Stimulated activated CD8-positive, alpha-beta memory T cell treated with anti-CD3 and anti-CD28 coated beads, Interleukin-7, amount 100 ng/mL, for 24 hours (primary cell): ENCODE data around the gene GGA3.
"Not testable (repeated sequence)": the region's sequence is repeated elsewhere in the genome, so short reads cannot be mapped to it uniquely, and the experiment has no call there.

Source experiments
- DNase-seq: peaks from one replicate; pipeline ENCODE4 v3.0.0-alpha.2; 2020; ENCODE audit warnings: low read depth

Gene GGA3

GRCh38 chr17:75271955-75272847, 10.8 kb upstream of the GGA3 start:
- no peak for DNase-seq

GRCh38 chr17:75271233-75271954, 10.0 kb upstream of the GGA3 start:
- peak; percentile 68 for DNase-seq

GRCh38 chr17:75270966-75271232, 9.5 kb upstream of the GGA3 start, which contains the start of gene MIF4GD:
TSS of gene MIF4GD (minus strand) at chr17:75271231. CDS start at chr17:75270195, 1,036 bp downstream.
- DNase-seq, result no peak

- DNase-seq, result no peak
Observed at GRCh38 chr17:75270218-75270965, 9.0 kb upstream of the GGA3 start.

- no peak for DNase-seq
Observed at GRCh38 chr17:75269844-75270217, 8.4 kb upstream of the GGA3 start.

- no peak for DNase-seq
Observed at GRCh38 chr17:75267411-75268232, 6.2 kb upstream of the GGA3 start.

- no peak for DNase-seq
Observed at GRCh38 chr17:75267153-75267410, 5.7 kb upstream of the GGA3 start.

- DNase-seq, result no peak
Observed at GRCh38 chr17:75266316-75267152, 5.1 kb upstream of the GGA3 start.

GRCh38 chr17:75265614-75266315, 4.4 kb upstream of the GGA3 start:
- DNase-seq, result no peak

GRCh38 chr17:75263055-75263454, 1.6 kb upstream of the GGA3 start:
- DNase-seq, result no peak

- no peak for DNase-seq
Observed at GRCh38 chr17:75262112-75262606, 753 bp upstream of the GGA3 start.

- DNase-seq, result no peak
Observed at GRCh38 chr17:75260641-75261335, 618 bp downstream of the GGA3 start.

- DNase-seq, result not testable (repeated sequence)
Observed at GRCh38 chr17:75257228-75257627, 4.2 kb downstream of the GGA3 start.

- DNase-seq, result not testable (repeated sequence)
Observed at GRCh38 chr17:75255954-75256698, 5.3 kb downstream of the GGA3 start.

- no peak for DNase-seq
Observed at GRCh38 chr17:75252039-75252816, 9.2 kb downstream of the GGA3 start.

- peak; percentile 48 for DNase-seq
Observed at GRCh38 chr17:75250009-75250471, 11.4 kb downstream of the GGA3 start.

GRCh38 chr17:75249564-75249963, 11.8 kb downstream of the GGA3 start:
- DNase-seq, result no peak

GRCh38 chr17:75246404-75246803, 15.0 kb downstream of the GGA3 start:
- DNase-seq, result no peak
